NCI-H2196 treated with DMSO at 0.1 percent for 48 hours (cell line): Measurements from ENCODE around the gene SP6.
A peak's percentile ranks its signal among the peaks of the same experiment; 100 is the strongest.

Source experiments
- DNase-seq: peaks from one replicate; lab custom pipeline; 2025; ENCODE audit not compliant: unreplicated experiment; lab: John Stamatoyannopoulos, UW

The SP6 gene

DNA sequence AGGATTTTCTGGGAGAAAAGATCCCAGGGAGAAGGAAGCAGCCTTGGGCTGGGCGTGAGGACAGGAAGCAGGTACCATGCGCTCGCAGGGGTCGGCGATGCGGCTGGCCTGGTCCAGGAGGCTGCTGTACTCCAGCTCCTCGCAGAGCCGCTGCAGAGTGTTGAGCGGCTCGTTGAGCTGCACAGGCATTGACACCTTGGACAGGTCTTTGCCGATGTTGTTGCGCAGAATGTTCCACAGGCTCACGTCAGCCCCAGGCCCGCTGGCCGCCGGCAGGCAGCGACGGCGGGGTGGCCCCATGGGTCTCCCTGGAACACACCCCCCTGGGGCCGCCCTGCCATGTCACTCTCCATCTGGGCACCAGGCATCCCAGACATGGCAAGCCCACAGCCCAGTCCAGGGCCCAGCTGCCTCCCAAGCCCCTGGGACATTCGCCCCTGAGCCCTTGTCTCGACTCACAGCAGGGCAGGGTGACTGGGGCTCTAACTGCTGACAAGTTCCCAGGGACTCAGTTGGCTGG lies 37.4 kb downstream of the SP6 start:
- no peak for DNase-seq

- no peak for DNase-seq
Measured at GRCh38 chr17:47813077-47813476, 37.9 kb downstream of the SP6 start.

DNA sequence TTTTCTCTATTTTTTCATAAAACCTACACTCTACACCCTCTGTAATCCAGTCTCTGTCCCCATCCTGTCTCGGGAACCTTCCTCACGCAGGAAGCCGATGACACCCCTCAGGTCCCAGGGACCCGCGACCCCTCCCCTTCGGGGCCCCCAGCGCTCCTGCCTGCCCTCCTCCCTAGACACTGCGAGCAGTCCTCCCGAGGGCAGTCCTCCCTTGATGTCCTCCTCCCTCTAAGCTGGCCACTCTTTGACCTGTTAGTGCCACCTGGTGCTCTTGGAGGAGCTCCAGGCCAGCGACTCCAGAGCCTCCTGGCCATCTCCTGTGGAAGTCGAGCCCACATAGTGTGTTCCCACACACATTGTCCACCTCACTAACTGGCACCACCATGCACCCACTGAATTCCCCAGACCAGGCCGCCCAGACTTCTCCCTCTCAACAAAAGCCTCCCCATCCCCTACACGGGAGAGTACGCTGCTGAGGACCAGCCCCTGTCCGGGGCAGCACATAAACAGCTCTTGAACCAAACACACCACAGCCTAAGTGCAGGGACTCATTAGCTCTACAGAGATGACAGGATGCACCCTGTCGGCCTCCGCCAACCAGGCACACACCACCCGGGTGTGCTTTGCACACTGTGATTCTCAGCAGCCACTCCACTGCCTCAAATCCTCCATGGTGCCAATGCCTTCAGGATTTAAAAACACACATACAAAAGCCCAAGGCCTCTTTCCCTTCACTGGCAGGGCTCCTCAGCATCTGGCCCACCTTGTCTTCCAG lies 38.6 kb downstream of the SP6 start:
- DNase-seq: no peak

DNA sequence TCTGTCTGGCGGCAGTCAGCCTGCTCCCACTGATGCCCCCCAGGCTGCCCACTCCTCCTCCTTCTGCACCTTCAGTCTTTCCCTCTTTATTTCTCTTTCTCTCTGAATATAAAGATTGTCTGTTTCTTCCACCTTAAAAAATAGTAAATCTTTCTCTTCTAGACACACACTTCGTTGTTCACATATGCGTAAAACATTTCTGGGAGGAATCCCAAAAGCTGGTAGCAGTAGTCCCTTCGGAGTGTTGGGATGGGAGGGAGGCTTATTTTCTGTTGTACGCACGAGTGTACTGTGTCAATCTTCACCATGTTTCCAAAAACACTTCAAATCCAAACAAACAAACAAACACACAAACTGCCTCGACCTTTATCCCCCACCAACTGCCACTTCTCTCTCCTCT lies 39.3 kb downstream of the SP6 start:
- no peak for DNase-seq

- DNase-seq: no peak
Measured at GRCh38 chr17:47810901-47811635, 39.9 kb downstream of the SP6 start.

DNA sequence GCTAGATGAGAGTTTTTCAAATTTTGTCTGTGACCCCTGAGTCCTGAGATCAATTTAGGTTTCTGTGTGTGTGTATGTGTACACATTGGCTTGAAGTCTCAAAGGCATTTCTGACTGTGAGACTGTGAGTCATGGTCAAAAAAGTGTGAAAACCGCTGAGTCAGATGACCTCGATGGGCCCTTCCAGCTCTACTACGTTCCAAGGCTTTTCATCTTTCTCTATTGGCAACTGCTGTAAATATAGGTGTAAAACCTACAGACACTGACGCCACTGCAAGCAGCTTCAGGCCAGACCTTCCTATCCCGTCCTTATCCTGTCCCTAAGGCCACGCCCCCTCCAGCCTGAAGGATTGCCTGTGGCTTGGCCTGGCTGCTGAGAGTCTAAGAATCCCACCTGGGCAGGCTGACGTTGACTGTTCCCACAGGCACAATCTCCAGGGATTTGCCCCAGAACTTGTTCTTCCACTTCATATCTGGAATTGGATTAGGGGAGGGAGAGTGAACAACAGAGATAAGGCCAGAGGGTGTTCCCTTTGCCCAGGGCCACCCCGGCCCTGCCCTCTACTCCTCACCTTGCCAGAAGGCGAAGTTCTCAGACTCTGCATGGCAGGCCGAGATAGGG lies 40.7 kb downstream of the SP6 start:
- no peak for DNase-seq

DNA sequence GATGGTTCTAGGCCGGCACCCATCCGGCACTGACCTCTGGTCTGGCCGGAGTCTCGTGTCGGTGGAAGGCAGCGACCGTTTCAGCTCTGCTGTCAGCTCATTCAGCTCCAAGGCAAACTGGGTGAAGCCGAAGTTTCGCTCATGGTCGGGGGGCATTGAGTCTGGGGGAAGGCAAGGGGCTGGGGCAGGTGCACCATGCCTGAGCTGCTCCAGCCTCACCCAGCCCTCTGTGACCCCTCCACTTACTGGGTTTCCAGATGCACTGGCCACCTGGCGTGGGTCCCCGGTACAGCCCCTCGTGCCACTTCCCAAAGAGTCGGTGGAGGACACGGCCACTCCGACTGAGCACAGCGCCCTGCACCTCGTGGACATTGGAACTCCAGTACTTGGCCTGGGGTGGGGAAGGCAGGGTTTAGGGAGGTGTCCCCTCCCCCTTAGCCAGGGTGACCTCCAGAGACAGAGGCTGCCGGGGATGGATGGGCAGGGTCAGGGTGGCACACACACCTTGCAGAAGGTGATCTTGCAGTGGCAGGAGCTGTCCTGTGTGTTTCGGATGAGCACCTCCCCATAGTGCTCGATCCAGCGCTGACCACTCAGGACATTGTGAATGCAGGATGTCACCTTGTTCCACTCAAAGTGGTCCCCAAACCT lies 42.0 kb downstream of the SP6 start:
- DNase-seq: no peak

GRCh38 chr17:47808036-47808829 lies 42.7 kb downstream of the SP6 start:
- no peak for DNase-seq

DNA sequence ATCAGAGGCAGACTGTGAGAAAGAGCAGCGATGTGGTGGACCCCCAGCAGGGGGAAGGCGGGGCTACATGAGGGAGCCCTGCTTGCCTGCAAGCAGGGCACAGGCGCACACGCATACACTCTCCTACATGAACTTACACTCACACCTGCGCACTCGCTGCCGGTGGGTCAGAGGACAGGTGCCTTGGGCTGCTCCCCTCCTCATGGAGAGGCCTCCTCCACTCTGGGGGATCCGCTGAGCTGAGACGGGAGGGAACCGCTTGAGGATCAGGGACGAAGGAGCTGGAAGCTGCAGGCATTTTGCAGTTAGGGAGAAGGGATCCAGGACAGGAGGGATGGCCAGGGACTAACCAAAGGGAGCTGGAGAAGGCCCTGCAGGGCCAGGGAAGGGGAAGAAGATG lies 43.5 kb downstream of the SP6 start:
- DNase-seq: no peak

GRCh38 chr17:47806913-47807255 lies 44.1 kb downstream of the SP6 start:
- DNase-seq: no peak

DNA sequence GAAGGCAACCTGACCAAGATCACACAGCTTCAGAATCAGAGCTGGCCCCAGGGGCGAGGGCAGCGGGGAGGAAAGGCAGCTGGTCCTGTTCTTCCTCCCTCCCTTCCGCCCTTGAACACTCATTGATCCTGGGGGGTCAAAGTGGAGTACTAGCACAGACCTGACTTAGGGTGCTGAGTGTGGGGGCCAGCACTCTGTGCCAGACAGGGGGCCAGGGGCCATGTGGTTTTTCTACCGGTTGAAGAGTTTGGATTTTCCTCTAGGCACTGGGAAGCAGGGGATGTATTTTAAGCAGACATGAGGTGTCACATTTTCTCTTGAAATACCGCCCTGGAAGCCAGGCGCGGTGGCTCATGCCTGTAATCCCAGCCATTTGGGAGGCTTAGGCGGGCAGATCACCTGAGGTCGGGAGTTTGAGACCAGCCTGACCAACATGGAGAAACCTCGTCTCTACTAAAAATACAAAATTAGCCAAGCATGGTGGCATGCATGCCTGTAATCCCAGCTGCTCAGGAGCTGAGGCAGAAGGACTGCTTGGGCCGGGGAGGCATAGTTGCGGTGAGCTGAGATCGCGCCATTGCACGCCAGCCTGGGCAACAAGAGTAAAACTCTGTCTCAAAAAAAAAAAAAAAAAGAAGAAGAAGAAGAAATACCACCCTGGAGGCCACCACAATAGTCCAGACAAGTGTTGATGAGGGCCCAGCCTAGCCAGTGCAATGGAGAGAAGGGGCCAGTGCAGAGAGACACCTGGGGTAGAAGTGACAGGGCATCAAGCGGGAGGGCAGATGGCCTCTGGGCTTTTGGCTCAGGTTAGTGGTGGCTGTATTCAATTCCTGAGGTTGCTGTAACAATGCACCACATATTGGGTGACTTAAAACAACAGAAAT lies 44.7 kb downstream of the SP6 start:
- DNase-seq: no peak

DNA sequence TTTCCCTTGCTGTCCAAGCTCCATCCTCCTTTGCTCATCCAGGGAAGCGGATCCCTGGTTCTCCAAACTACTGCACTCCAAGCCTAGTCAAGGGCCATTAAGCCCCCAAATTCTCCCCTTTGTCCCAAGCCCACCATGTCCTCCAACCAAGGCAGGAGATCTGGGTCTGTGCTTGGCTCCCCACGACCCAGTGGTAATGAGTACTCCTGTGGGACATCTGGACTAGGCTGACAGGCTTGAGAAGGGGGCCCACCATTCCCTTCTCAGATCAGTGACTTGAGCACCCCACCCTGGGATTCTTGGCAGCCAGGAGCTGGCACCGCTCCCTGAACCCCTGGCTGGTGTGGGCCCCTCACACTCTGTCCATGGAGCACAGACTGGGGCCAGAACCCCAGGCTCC lies 46.5 kb downstream of the SP6 start:
- DNase-seq: no peak

- DNase-seq: no peak
Measured at GRCh38 chr17:47803751-47804150, 47.2 kb downstream of the SP6 start.

- DNase-seq: no peak
Measured at GRCh38 chr17:47803201-47803600, 47.8 kb downstream of the SP6 start.

DNA sequence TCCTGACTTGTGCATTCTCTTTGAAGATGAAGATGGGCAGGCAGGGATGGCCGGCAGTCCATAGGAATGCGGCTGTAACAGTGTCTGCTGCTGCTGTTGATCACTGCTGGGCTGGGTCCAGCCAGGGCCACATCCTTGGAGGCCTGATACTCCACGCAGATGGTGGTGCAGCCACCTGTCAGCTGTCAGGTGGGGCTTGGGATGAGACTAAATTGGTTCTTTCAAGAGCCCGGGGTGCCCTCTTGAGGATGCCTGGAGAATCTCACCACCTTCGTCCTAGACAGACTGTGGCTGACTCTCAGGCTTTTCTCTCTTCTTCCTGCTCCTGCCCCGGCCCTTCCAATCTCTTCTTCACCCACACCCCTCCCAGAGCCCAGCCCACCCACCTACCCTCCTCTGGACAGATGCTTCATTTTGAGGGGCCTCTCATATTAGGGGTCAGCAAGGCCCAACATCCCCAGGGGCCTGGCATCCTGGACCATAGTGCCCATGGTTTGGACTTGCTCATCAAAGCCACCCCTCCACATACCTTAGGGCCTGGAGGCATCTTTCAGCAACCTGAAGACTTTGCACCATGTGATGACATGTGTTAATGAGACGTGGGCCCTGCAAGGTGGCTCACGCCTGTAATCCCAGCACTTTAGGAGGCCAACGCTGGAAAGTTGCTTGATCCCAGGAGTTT lies 48.5 kb downstream of the SP6 start:
- DNase-seq: peak; percentile 79

DNA sequence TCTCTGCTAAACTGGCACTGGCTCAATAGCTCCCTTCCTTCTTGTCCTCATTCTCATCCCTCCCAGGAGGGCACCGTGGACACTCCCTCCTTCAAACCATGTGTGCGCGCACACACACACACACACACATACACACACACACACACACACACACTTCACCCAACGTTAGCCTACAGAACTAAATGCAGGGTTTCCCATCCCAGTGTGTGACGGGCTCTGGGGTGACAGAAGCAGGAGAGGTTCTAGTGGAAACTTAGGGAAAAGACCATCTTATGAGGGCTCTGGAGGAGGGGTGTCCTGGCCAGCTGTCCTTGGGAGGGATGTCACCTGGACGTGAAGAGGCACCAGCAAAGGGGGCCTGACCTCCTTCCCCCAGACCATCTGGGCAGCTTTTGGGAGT lies 49.1 kb downstream of the SP6 start:
- no peak for DNase-seq

DNA sequence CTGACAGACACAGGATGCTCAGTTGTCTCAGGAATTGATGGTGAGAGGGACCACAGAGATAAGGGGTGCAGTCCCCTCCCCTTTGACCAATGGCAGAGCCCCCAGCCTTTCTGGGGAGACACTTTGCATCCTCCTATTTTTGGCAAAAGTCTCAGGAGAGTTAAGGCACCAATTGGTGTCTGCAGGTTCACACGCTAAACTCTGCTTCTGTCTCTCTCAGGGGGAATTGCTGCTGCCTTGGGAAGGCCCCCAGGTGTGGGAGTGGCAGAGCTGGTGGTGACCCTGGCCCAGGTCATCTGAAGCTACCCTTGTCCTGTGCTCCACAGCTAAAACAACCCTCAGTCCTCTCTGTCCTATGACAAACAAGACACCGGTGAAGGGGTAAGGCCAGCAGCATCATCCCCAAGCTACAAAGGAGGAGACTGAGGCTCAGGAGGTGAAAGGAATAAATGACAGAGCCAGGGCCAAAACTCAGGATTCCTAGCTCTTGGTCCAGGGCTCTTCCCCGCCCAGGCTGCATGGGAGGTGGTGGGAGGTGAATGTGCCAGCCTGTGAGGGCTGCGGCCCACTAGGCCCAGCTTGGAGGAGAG lies 49.7 kb downstream of the SP6 start:
- DNase-seq: no peak

GRCh38 chr17:47800686-47801085 lies 50.3 kb downstream of the SP6 start:
- DNase-seq: no peak

DNA sequence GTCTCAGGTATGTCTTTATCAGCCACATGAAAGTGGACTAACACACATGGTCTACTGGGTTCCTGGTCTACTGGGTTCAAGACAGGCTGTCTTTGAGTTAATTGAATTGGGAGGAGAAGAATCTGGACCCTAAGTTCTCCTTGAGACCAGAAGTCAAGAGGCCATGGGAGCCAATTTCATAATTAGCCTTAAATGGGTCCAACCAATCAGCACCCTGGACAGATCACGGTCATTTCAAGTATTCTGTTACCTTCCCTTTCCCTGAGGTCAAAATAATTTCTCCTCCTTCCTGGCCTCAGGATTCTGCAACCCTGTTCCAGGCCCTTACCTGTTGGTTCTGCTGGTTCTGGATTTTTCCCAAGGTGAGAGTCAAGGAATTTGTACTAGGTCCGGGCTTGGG lies 53.2 kb downstream of the SP6 start:
- DNase-seq: no peak
